Esophagus (tissue), 2 donors: Measurements from ENCODE around the gene VPS29. TPM values are rescaled to one million over a fixed set of nuclear protein-coding genes. Genes with fewer than 3 reads are reported as not detected.
"Not testable (repeated sequence)": the region's sequence is repeated elsewhere in the genome, so short reads cannot be mapped to it uniquely, and the experiment has no call there.

Source experiments
- H3K27ac ChIP-seq, 2 donors: one replicate each; pipeline ENCODE4 v1.5.1; 2013; ENCODE audit warnings: low read depth in 2 of 2, mild to moderate bottlenecking in 2 of 2, inconsistent platforms in 1 of 2, low read length in 1 of 2, moderate library complexity in 1 of 2
- H3K27me3 ChIP-seq, 2 donors: one replicate each; pipeline ENCODE4 v1.6.1; 2013; ENCODE audit warnings: low read length in 2 of 2, control low read depth in 1 of 2, mild to moderate bottlenecking in 1 of 2; ENCODE audit not compliant: insufficient read depth in 2 of 2, control insufficient read depth in 1 of 2
- H3K36me3 ChIP-seq, 2 donors: one replicate each; pipeline ENCODE4 v1.6.1; 2013; ENCODE audit warnings: low read length in 1 of 2; ENCODE audit not compliant: control insufficient read depth in 2 of 2, insufficient read depth in 2 of 2
- H3K4me1 ChIP-seq, 2 donors: one replicate each; pipeline ENCODE4 v1.6.1; 2013; ENCODE audit warnings: low read length in 1 of 2; ENCODE audit not compliant: control insufficient read depth in 2 of 2, insufficient read depth in 2 of 2
- H3K4me3 ChIP-seq, 2 donors: one replicate each; pipeline ENCODE4 v1.5.1; 2013; ENCODE audit warnings: low read length in 2 of 2, mild to moderate bottlenecking in 2 of 2, low read depth in 1 of 2, moderate library complexity in 1 of 2
- H3K9me3 ChIP-seq, 2 donors: one replicate each; pipeline ENCODE4 v1.6.1; 2013; ENCODE audit warnings: mild to moderate bottlenecking in 2 of 2, low read depth in 1 of 2, low read length in 1 of 2, moderate library complexity in 1 of 2; ENCODE audit not compliant: control insufficient read depth in 2 of 2, insufficient read depth in 1 of 2
- WGBS, 2 donors: extraction: QIAGEN DNeasy Blood & Tissue Kit; methylation state at CpG; one replicate each; pipeline ENCODE4 v1.1.7; 2013; 5-methylcytosine and 5-hydroxymethylcytosine counted together
- polyA plus RNA-seq, 2 donors: library from polyadenylated mRNA; stranded (reverse); fragments of 200-250 nt; gene quantifications; one replicate each; pipeline ENCODE4 v1.2.3, GENCODE V29; 2013
- donor health status: healthy with polysubstance abuse.
- donor health status: Bipolar disorder and iron deficiency.

Gene VPS29
- polyA plus RNA-seq, 2 donors, result 161 to 188 TPM

- Histone ChIP-seq H3K36me3 (peaks cover 4 to 5% of the 10 kb centered on the region in 2 donors), H3K27ac (no peak overlapping the region), H3K9me3 (no peaks in the 10 kb centered on the region), H3K4me3 (no peak overlapping the region), H3K27me3 (no peaks in the 10 kb centered on the region), H3K4me1 (peaks cover 0 to 11% of the 10 kb centered on the region in 2 donors)
- 84 to 90% methylated on average over 2 of the region's 2 CpGs for WGBS, 2 donors
These were observed 36.9 kb downstream of the VPS29 start for GRCh38 chr12:110465024-110465423.

DNA sequence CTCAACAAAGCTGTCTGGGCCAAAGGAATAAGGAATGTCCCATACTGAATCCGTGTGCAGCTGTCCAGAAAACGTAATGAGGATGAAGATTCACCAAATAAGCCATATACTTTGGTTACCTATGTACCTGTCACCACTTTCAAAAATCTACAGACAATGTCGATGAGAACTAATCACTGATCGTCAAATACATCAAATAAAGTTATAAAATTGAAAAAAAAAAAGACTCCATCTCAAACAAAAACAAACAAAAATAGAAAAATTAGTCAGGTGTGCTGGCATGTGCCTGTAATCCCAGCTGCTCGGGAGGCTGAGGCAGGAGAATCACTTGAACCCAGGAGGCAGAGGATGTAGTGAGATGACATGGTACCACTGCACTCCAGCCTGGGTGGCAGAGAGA is 40.7 kb downstream of the VPS29 start:
- WGBS, 2 donors, result 89% methylated on average over 5 of the region's 5 CpGs
- not testable (repeated sequence) for H3K27me3 ChIP-seq, H3K9me3 ChIP-seq, H3K4me3 ChIP-seq, H3K4me1 ChIP-seq, H3K27ac ChIP-seq, H3K36me3 ChIP-seq

GRCh38 chr12:110458756-110459155 is 43.2 kb downstream of the VPS29 start:
- H3K36me3 ChIP-seq, result no peaks in the 10 kb centered on the region

GRCh38 chr12:110453569-110454296 is 48.2 kb downstream of the VPS29 start:
- WGBS, 2 donors, result 90 to 93% methylated on average over 4 of the region's 4 CpGs
- H3K27me3 ChIP-seq, result no peaks in the 10 kb centered on the region
- no peak overlapping the region for H3K4me3 ChIP-seq
- H3K36me3 ChIP-seq, result peaks cover 0 to 4% of the 10 kb centered on the region in 2 donors
- no peaks in the 10 kb centered on the region for H3K9me3 ChIP-seq
- H3K27ac ChIP-seq, result no peak overlapping the region
- no peaks in the 10 kb centered on the region for H3K4me1 ChIP-seq

More at GRCh38 chr12:110458756-110459155, 43.2 kb downstream of the VPS29 start:
- H3K27ac ChIP-seq, result no peak overlapping the region
- no peaks in the 10 kb centered on the region for H3K9me3 ChIP-seq
- no peaks in the 10 kb centered on the region for H3K27me3 ChIP-seq
- no peak overlapping the region for H3K4me3 ChIP-seq
- WGBS, 2 donors, result 89 to 94% methylated on average over 4 of the region's 4 CpGs
- no peaks in the 10 kb centered on the region for H3K4me1 ChIP-seq

GRCh38 chr12:110451263-110451662 is 50.6 kb downstream of the VPS29 start:
- no peak overlapping the region for H3K27ac ChIP-seq

DNA sequence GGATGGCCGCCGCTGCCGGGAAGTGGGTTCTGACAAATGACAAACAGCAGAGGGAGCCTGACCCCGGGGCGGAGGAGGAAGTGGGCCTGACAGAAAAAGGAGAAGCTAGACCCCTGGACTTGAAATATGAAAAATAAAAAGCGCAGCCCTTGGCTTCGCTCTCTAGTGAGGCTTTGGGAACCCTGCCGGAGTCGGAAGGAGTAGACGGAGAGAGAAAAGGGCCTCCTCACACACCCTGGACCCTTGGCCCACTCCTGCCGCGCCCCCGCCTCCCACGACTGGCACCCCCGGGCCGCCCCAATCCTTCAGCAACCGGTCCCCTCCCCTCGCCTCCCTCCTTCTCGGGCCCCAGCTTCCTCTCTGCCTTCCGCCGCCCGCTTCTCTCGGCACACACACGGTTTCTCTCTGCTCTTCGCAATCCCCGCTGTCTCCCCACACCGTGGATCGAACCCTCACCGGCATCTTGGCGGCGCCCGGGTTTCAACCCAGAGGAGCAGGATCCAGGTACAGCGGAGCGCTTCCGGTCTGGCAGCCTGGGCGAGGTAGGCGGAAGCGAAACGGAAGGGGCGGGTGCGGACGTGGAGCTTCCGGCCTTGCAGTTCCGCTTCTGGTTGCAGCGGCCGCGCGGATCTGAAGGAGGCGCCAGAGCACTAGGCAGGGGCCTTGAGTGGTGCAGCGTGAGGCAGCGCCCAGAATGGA is 52.0 kb downstream of the VPS29 start, which contains the start of gene ARPC3:
Gene ARPC3, minus strand, starts transcription at position 539 of the 699 bp plus-strand sequence. Its CDS starts 77 bp downstream, at position 462.
- 1% methylated on average over 51 of the region's 51 CpGs for WGBS, 2 donors
- Histone ChIP-seq H3K36me3 (peaks cover 2 to 4% of the 10 kb centered on the region in 2 donors), H3K27ac (peak within 1 kb of the TSS; percentile 93 to 97), H3K9me3 (no peaks in the 10 kb centered on the region), H3K4me1 (no peaks in the 10 kb centered on the region), H3K4me3 (peak within 1 kb of the TSS; percentile 72 to 98), H3K27me3 (no peaks in the 10 kb centered on the region)

More at GRCh38 chr12:110451263-110451662, 50.6 kb downstream of the VPS29 start:
- WGBS, 2 donors, result 55 to 71% methylated on average over 1 of the region's 1 CpG
- no peak overlapping the region for H3K4me3 ChIP-seq
- no peaks in the 10 kb centered on the region for H3K4me1 ChIP-seq
- no peaks in the 10 kb centered on the region for H3K27me3 ChIP-seq
- H3K9me3 ChIP-seq, result no peaks in the 10 kb centered on the region
- peaks cover 0 to 4% of the 10 kb centered on the region in 2 donors for H3K36me3 ChIP-seq

DNA sequence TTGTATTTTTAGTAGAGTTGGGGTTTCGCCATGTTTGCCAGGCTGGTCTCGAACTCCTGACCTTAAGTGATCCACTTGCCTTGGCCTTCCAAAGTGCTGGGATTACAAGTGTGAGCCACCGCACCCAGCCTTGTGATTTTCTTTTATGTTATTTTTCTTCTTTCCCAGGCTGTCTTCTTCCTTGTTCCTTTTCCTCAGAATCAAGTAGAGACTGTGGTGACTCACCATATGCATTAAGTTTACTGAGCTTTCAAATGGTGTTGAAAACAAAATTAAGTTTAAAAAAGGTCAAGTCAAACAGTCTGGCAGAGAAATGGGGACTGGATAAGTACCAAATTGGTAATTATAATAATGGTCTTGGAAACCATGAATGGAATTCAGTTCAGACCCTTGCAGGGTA is 57.5 kb downstream of the VPS29 start:
- no peak overlapping the region for H3K27ac ChIP-seq
- no peak overlapping the region for H3K4me3 ChIP-seq
- H3K9me3 ChIP-seq, result no peaks in the 10 kb centered on the region
- no peaks in the 10 kb centered on the region for H3K4me1 ChIP-seq
- no peaks in the 10 kb centered on the region for H3K27me3 ChIP-seq
- WGBS, 2 donors, result 75 to 90% methylated on average over 3 of the region's 3 CpGs
- peaks cover 0 to 9% of the 10 kb centered on the region in 2 donors for H3K36me3 ChIP-seq

Other genes with a start within 250 kb of the VPS29 start
- gene ATP2A2, start 220.9 kb downstream of the VPS29 start, polyA plus RNA-seq, result 100 to 1,000 TPM in 1 of 2 donors, 10 to 100 TPM in 1; 40.7 to 102 TPM
- gene ANAPC7, start 98.4 kb downstream of the VPS29 start, polyA plus RNA-seq, result 10 to 100 TPM; 49.6 to 75.8 TPM
- 100 to 1,000 TPM; 395 to 601 TPM for gene ARPC3, start 51.8 kb downstream of the VPS29 start, polyA plus RNA-seq
- 10 to 100 TPM in 1 of 2 donors, 1 to 10 TPM in 1; 8.8 to 14.8 TPM for gene GPN3, start 33.9 kb downstream of the VPS29 start, polyA plus RNA-seq
- 1 to 10 TPM; 3.8 to 4.5 TPM for gene FAM216A, start 33.3 kb downstream of the VPS29 start, polyA plus RNA-seq
- under 1 TPM; 0.20 to 0.28 TPM for gene RAD9B, start 220 bp upstream of the VPS29 start, polyA plus RNA-seq
- 1 to 10 TPM; 4.7 to 9.4 TPM for gene PPTC7, start 81.2 kb upstream of the VPS29 start, polyA plus RNA-seq
- gene TCTN1, start 112.0 kb upstream of the VPS29 start, polyA plus RNA-seq, result 10 to 100 TPM in 1 of 2 donors, 1 to 10 TPM in 1; 9.2 to 14.7 TPM
- gene HVCN1, start 187.0 kb upstream of the VPS29 start, polyA plus RNA-seq, result 1 to 10 TPM; 1.3 to 1.4 TPM
- gene PPP1CC, start 240.8 kb upstream of the VPS29 start, polyA plus RNA-seq, result 10 to 100 TPM; 63.2 to 65.3 TPM